ENCODE data around the gene FAF2.

The FAF2 gene

GRCh38 chr5:176507911-176508310 is 59.7 kb downstream of the FAF2 start:
- DNase-seq (ENCODE audit: low spot score): no peak

GRCh38 chr5:176508603-176509002 is 60.4 kb downstream of the FAF2 start:
- DNase-seq (ENCODE audit: low spot score): no peak

- DNase-seq (ENCODE audit: low spot score): no peak
These were observed 65.6 kb downstream of the FAF2 start for GRCh38 chr5:176513788-176514187.

- DNase-seq (ENCODE audit: low spot score): no peak
These were observed 66.2 kb downstream of the FAF2 start for GRCh38 chr5:176514244-176514950.

- DNase-seq (ENCODE audit: low spot score): no peak
These were observed 67.2 kb downstream of the FAF2 start for GRCh38 chr5:176515396-176515795.

GRCh38 chr5:176517053-176517661 is 69.0 kb downstream of the FAF2 start:
- no peak for DNase-seq (ENCODE audit: low spot score)

GRCh38 chr5:176519810-176520720 is 71.9 kb downstream of the FAF2 start:
- DNase-seq (ENCODE audit: low spot score): no peak

GRCh38 chr5:176521286-176521685 is 73.1 kb downstream of the FAF2 start:
- no peak for DNase-seq (ENCODE audit: low spot score)

- DNase-seq (ENCODE audit: low spot score): no peak
These were observed 73.6 kb downstream of the FAF2 start for GRCh38 chr5:176521699-176522263.

GRCh38 chr5:176524138-176524537 is 76.0 kb downstream of the FAF2 start:
- no peak for DNase-seq (ENCODE audit: low spot score)

GRCh38 chr5:176524987-176525386 is 76.8 kb downstream of the FAF2 start:
- DNase-seq (ENCODE audit: low spot score): no peak

GRCh38 chr5:176525677-176526076 is 77.5 kb downstream of the FAF2 start:
- DNase-seq (ENCODE audit: low spot score): no peak

GRCh38 chr5:176526462-176526861 is 78.3 kb downstream of the FAF2 start:
- DNase-seq (ENCODE audit: low spot score): no peak

GRCh38 chr5:176527246-176528222 is 79.3 kb downstream of the FAF2 start:
- no peak for DNase-seq (ENCODE audit: low spot score)

GRCh38 chr5:176528301-176528700 is 80.1 kb downstream of the FAF2 start:
- DNase-seq (ENCODE audit: low spot score): no peak

GRCh38 chr5:176528761-176529115 is 80.6 kb downstream of the FAF2 start:
- no peak for DNase-seq (ENCODE audit: low spot score)

GRCh38 chr5:176529116-176529740 is 81.0 kb downstream of the FAF2 start:
- no peak for DNase-seq (ENCODE audit: low spot score)

- DNase-seq (ENCODE audit: low spot score): no peak
These were observed 81.6 kb downstream of the FAF2 start for GRCh38 chr5:176529741-176530141.

GRCh38 chr5:176530393-176530982 is 82.3 kb downstream of the FAF2 start:
- no peak for DNase-seq (ENCODE audit: low spot score)
